ENCODE measurements around the gene NIPBL.
"Not testable (repeated sequence)": the region's sequence is repeated elsewhere in the genome, so short reads cannot be mapped to it uniquely, and the experiment has no call there.

The NIPBL gene

DNA sequence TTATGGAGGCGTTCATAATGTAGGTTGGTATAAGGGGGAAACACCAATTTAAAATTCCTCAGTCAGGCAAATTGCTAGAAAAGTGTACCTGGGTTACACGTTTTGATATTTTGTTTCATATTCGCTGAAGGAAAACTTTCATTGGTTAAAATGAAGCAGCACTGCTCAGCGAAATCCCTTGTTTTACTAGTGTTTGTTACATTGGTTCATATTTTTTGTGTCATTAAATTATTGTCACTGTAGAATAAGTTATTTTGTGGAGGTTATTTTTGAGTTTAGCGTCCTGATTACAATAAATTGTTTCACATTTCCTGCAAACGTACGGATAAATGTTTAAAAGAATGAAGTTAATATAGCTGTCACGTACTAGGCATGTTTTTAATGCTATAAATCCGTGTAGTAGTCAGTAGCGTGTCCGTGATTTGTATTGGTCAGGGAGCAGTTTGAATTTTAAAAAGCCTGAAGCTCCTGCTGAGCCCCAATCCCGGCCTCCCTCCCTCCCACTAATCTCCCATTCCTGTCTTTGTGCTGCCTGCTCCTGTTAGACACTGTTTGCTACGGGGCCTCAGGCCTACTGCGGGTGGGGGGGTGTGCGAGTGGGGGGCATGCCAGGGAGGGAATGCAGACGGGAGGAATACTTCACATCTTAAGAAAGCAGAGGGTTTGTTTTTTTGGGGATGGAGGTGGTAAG lies 2.0 kb downstream of the NIPBL start:
- no peak for DNase-seq

DNA sequence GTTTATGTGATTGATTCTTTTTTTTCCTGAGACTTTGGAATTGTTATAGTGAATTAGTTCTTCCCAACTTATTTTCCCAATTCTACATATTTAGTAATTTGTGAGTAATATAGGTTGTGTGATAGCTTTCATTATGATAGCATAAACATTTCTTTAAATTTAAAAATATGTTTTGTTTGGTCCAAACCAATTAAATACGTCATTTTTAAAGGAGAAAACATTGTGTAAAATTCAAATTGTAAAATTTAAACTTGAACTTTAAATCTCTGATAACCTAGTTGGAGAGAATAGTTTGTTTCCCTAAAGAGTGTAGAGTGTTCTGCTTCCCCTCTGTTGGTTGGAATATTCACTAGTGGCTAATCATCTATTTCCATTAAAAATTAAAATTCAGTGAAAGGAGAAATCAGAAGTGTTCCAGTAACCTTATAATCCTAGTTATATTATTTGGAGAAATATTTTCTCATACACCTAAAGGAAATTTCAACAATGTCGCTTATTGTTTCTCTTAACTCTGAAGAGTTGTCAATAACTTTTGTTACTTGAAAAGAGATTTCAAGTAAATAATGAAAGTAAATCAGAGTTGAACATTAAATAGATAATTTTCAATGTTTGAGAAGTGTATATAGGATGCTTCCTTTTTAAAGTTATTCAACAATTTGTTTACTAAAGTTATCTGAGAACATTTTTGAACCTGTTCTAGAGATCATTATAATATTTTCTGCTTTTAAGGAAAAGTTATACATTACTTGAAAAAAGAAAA lies 2.9 kb downstream of the NIPBL start:
- no peak for DNase-seq

GRCh38 chr5:36880761-36881160 lies 4.2 kb downstream of the NIPBL start:
- no peak for DNase-seq

GRCh38 chr5:36881304-36881703 lies 4.7 kb downstream of the NIPBL start:
- no peak for DNase-seq

DNA sequence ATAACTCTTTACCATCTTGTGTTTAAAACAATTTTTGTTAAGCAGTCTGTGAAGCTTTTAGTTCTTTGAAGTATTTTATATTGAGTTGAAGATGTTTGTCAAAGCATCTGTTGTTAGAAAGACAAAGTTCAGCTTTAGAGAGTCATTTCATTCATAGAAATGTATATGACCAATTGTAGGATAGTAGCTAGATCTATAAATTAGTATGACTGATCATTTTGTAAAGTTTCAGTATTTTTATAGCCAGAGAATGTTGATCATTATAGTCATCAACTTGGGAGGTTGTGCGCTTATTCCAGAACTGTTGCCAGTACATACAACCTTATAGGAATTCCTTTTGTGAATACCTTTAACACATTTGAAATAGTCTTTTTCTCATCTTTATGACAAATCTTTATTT lies 5.2 kb downstream of the NIPBL start:
- DNase-seq, result no peak

DNA sequence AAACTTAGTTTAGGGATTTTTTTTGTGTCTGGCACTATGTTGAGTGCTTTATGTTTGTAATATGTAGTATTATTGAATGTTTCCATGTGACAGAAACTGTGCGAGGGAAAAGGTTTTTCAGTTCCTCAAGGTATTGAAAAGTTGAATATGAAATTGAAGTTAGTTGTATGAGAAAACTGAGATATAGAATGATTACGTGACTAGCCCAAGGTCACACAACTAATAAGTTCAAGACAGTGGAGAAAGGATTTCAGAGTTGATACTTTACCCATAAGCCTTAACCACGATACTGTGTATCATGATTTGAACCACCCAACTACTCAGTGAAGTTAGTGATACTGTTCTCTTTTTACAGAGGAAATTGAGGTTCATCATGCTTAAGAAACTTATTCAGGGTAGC lies 5.7 kb downstream of the NIPBL start:
- DNase-seq, result no peak

DNA sequence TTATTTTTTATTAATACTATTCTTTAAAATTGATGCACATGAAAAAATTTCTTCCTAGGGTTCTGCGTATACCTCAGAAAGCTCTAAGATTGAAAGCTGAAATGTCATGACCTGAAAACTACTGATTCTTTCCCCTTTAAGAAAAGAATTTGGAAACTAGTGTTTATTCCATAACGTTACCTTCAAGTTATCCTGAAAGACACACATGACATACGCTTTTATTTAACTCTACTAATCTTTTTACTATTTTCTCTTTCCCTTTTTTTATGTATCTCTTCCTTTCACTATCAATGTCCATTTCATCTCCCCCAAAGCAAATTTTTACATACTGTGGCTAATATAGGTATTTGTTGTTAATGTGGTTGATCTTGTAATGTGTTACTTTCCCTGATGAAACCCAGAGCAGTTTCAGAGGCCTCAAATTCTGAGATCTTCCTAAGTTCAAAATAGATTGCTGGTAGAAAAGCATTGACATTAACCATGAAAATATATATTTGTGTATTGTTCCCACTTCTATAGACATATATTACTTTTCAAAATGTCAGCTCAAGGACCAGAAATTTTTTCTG lies 7.4 kb downstream of the NIPBL start:
- DNase-seq, result no peak

GRCh38 chr5:36885149-36885548 lies 8.6 kb downstream of the NIPBL start:
- DNase-seq, result no peak

- no peak for DNase-seq
Measured at GRCh38 chr5:36885566-36886485, 9.3 kb downstream of the NIPBL start.

DNA sequence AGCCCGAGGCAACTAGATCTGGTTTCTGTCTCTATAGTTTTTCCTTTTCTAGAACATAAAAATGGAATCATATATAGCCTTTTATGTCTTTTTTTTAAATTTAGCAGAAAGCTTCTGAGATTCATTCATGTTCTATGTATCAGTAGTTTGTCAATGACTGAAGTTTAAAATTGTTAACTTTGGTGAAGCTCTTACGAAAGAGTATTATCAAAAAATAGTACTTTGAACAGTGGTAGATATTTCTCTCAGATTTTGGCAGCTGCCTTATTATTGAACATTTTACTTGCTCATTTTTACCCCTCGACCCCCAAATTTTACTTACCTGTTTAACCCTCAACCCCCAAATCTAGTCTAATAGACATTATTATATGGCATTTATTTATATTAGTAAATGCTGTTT lies 10.2 kb downstream of the NIPBL start:
- no peak for DNase-seq

GRCh38 chr5:36887532-36887931 lies 11.0 kb downstream of the NIPBL start:
- no peak for DNase-seq

DNA sequence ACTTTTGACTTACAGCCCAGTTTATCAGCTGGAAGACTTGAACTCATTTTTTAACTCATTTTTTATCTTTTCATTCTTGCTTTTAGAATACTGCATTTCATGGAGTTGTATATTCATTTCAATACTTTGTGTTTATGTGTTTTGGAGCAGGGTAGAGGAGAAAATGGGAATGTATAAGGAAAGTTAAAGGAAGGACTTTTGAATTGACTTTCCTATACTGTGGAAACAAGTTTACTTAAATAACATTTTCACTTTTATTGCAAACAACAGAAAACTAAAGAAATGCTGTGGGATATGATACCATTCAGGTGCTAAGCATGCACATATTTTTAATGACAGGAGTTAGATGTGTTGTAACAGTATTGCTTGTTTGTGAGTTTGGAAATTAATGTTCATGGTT lies 11.7 kb downstream of the NIPBL start:
- no peak for DNase-seq

GRCh38 chr5:36889264-36889663 lies 12.7 kb downstream of the NIPBL start:
- no peak for DNase-seq

- DNase-seq, result no peak
Measured at GRCh38 chr5:36891266-36891665, 14.7 kb downstream of the NIPBL start.

DNA sequence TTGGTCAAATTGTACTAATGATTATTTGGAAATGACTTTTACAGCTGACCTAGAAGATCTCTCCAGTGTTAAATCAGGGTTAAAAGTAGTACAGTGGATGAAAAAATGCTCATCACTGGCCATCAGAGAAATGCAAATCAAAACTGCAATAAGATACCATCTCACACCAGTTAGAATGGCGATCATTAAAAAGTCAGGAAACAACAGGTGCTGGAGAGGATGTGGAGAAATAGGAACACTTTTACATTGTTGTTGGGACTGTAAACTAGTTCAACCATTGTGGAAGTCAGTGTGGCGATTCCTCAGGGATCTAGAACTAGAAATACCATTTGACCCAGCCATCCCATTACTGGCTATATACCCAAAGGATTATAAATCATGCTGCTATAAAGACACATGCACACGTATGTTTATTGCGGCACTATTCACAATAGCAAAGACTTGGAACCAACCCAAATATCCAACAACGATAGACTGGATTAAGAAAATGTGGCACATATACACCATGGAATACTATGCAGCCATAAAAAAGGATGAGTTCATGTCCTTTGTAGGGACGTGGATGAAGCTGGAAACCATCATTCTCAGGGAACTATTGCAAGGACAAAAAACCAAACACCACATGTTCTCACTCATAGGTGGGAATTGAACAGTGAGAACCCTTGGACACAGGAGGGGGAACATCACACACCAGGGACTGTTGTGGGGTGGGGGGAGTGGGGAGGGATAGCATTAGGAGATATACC lies 15.7 kb downstream of the NIPBL start:
- DNase-seq, result not testable (repeated sequence)

DNA sequence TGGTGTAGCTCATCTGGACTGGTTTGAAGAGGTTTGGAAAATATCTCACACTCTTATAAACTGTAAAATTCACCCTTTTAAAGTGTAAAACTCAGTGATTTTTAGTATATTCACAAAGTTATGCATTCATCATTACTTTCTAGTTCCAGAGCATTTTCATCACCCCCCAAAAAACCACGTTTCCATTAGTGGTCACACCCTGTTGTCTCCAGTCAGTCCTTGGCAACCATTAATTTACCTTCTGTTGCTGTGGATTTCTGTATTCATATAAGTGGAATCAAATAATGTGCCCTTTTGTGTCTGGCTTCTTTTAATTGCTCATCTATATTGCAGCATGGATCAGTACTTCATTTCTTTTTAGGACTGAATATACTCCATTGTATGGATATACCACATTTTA lies 18.4 kb downstream of the NIPBL start:
- DNase-seq, result no peak

DNA sequence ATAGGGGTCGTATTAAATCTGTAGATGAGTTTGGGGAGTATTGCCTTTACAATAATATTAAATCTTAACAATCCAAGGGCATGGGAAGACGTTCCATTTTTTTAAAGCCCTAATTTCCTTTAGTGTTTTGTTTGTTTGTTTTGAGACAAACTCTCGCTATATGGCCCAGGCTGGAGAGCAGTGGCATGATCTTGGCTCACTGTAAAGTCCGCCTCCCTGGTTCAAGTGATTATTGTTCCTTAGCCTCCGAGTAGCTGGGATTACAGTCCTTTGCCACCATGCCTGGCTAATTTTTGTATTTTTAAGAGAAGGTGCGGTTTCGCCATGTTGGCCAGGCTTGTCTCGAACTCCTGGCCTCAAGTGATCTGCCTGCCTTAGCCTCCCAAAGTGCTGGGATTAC lies 19.9 kb downstream of the NIPBL start:
- no peak for DNase-seq

DNA sequence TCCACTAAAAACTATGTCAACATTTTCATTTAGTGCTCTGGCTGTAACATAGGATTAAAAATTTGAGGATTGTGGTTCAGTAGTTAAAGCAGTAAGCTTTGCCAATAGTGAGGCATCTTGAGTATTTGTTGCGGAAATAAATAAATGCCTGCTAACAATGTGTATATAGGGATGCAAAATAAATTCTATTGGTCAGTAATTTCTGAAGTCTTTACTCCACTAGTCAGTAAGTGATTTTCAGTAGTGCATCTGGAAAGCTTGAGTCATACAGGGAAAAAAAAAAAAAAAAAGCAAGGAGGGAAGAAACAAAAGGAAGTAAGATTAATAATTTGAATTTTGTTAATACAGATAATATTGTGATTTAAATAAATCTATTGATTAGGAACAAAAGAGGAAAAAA lies 21.0 kb downstream of the NIPBL start:
- DNase-seq, result no peak

GRCh38 chr5:36899860-36900259 lies 23.3 kb downstream of the NIPBL start:
- no peak for DNase-seq

DNA sequence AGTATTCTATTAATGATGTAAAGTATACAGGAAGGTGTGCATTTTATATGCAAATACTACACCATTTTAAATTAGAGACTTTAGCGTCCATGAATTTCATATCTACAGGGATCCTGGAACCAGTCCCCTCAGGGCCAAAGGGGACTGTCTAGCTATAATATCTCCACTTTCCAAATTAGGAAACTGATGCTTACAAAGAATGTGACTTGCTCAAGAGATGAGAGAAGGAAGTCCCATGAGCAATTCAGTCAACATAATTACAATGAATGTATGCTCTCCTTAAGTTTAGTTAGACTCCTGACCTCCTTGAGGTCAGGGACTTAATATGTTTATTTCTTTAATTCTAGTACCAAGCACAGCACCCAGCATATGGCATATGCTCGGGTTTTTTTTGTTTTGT lies 23.7 kb downstream of the NIPBL start:
- no peak for DNase-seq

GRCh38 chr5:36901077-36901476 lies 24.5 kb downstream of the NIPBL start:
- not testable (repeated sequence) for DNase-seq

DNA sequence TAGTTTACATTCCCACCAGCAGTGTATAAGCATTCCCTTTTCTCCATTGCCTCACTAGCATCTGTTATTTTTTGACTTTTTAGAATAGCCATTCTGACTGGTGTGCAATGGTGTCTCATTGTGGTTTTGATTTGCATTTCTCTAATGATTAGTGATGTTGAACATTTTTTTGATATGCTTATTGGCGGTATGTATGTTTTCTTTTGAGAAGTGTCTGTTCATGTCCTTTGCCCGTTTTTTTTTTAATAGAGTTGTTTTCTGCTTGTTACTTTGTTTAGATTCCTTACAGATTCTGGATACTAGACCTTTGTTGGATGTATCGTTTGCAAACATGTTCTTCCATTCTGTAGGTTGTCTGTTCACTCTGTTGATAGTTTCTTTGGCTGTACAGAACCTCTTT lies 25.3 kb downstream of the NIPBL start:
- no peak for DNase-seq

DNA sequence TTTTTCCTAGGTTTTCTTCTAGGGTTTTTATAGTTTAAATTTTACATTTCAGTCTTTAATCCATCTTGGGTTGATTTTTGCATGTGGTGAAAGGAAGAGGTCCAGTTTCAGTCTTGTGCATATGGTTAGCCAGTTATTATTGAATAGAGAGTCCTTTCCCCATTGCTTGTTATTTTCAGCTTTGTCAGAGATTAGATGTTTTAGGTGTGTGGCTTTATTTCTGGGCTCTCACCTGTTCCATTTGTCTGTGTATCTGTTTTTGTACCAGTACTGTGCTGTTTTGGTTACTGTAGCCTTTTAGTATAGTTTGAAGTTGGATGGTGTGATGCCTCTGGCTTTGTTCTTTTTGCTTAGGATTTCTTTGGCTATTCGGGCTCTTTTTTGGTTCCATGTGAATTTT lies 25.8 kb downstream of the NIPBL start:
- DNase-seq, result no peak

Measured in NCI-H1930 (cell line).